ENCODE results near the gene FN1. TPM values are rescaled to one million over a fixed set of nuclear protein-coding genes. Genes with fewer than 3 reads are reported as not detected.

Gene FN1
- total and polyA plus RNA-seq, 12 donors: 67.8 to 888 (median 136) TPM

- 77 to 83% methylated on average over 7 of the region's 7 CpGs for WGBS, 2 donors
- H3K9me3 ChIP-seq: no peaks in the 10 kb centered on the region
- peak overlapping the region in 4 of 10 donors; percentile 58 to 77 (median 72) for H3K4me3 ChIP-seq
- ATAC-seq (no peak), DNase-seq (no peak)
- H3K36me3 ChIP-seq: peaks cover 0 to 65% (median 26%) of the 10 kb centered on the region in 9 donors
- H3K27ac ChIP-seq: peak overlapping the region in 1 of 10 donors; percentile 18
- H3K4me1 ChIP-seq: peaks cover 0 to 24% (median 0%) of the 10 kb centered on the region in 9 donors
- no peak for TF ChIP-seq CTCF (IDR thresholded peaks at IDR 0.05)
- H3K27me3 ChIP-seq: peaks cover 0 to 46% (median 0%) of the 10 kb centered on the region in 7 donors
- intact Hi-C loops (cut with DNase I): loop anchor here in 2 of 10 donors (10.0 kb wide), 2 partner anchors 403 to 413 kb away; no protein-coding TSS in a partner anchor
Measured at GRCh38 chr2:215431778-215432758, 3.8 kb downstream of the FN1 start.

- no peak for DNase-seq
- Histone ChIP-seq H3K27me3 (peaks cover 0 to 39% (median 0%) of the 10 kb centered on the region in 7 donors), H3K9me3 (no peaks in the 10 kb centered on the region), H3K4me3 (peak overlapping the region in 1 of 10 donors; percentile 58), H3K4me1 (peaks cover 0 to 24% (median 0%) of the 10 kb centered on the region in 9 donors), H3K36me3 (peaks cover 0 to 73% (median 26%) of the 10 kb centered on the region in 9 donors), H3K27ac (peak overlapping the region in 1 of 10 donors; percentile 9)
- WGBS, 2 donors: 37 to 40% methylated on average over 2 of the region's 2 CpGs
- intact Hi-C loops (cut with DNase I): loop anchor here in 2 of 10 donors (10.0 kb wide), 2 partner anchors 404 to 414 kb away; no protein-coding TSS in a partner anchor
- ATAC-seq: no peak
- TF ChIP-seq CTCF (IDR thresholded peaks at IDR 0.05): no peak
Measured at GRCh38 chr2:215431290-215431689, 4.6 kb downstream of the FN1 start.

- Histone ChIP-seq H3K27ac (peak overlapping the region in 1 of 10 donors; percentile 9), H3K4me3 (peak overlapping the region in 1 of 10 donors; percentile 58), H3K27me3 (peaks cover 0 to 34% (median 0%) of the 10 kb centered on the region in 7 donors), H3K36me3 (peaks cover 0 to 76% (median 26%) of the 10 kb centered on the region in 9 donors), H3K4me1 (peaks cover 0 to 24% (median 0%) of the 10 kb centered on the region in 9 donors), H3K9me3 (no peaks in the 10 kb centered on the region)
- no peak for TF ChIP-seq CTCF (IDR thresholded peaks at IDR 0.05)
- DNase-seq (no peak), ATAC-seq (no peak)
- 67 to 74% methylated on average over 6 of the region's 6 CpGs for WGBS, 2 donors
- intact Hi-C loops (cut with DNase I): loop anchor here in 2 of 10 donors (10.0 kb wide), 2 partner anchors 404 to 414 kb away; no protein-coding TSS in a partner anchor
Measured at GRCh38 chr2:215430528-215431187, 5.2 kb downstream of the FN1 start.

GRCh38 chr2:215429424-215429823 is 6.4 kb downstream of the FN1 start:
- 98 to 100% methylated on average over 1 of the region's 1 CpG for WGBS, 2 donors
- peaks cover 0 to 88% (median 29%) of the 10 kb centered on the region in 9 donors for H3K36me3 ChIP-seq

More at GRCh38 chr2:215429424-215429823, 6.4 kb downstream of the FN1 start:
- Histone ChIP-seq H3K27ac (no peak overlapping the region), H3K4me1 (peaks cover 0 to 17% (median 0%) of the 10 kb centered on the region in 9 donors), H3K4me3 (no peak overlapping the region), H3K9me3 (no peaks in the 10 kb centered on the region), H3K27me3 (peaks cover 0 to 22% (median 0%) of the 10 kb centered on the region in 7 donors)
- DNase-seq: no peak
- intact Hi-C loops (cut with DNase I): no loop called here
- ATAC-seq: no peak
- no peak for TF ChIP-seq CTCF (IDR thresholded peaks at IDR 0.05)
